Measurements from ENCODE around the gene KLF15.

KLF15 gene

GRCh38 chr3:126360046-126360713 is 3.0 kb upstream of the KLF15 start:
- no peak for DNase-seq

GRCh38 chr3:126358816-126359181 is 1.6 kb upstream of the KLF15 start:
- DNase-seq = no peak

- no peak for DNase-seq
Observed at GRCh38 chr3:126358038-126358815, 1.0 kb upstream of the KLF15 start.

- no peak for DNase-seq
Observed at GRCh38 chr3:126356373-126357264, 589 bp downstream of the KLF15 start.

GRCh38 chr3:126355777-126356372 is 1.3 kb downstream of the KLF15 start:
- no peak for DNase-seq

DNA sequence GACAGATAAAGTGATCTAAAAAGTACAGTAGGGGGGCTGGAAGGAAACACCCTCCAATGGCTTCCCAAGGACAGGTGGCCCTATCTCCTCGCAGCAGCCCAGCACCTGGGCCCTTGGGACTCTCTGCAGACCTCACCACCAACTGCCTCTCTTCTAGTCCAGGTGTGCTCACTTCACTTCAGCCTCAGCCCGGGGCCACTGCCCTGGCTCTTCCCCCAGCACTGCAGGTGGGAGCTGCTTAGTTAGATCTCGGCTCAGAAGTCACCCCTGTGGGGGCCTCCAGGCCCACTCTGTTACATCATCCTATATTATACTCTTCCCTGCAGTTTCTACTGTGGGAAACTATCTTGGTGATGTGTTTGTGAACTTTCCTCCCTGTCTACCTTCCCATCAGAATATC is 2.0 kb downstream of the KLF15 start:
- no peak for DNase-seq

DNA sequence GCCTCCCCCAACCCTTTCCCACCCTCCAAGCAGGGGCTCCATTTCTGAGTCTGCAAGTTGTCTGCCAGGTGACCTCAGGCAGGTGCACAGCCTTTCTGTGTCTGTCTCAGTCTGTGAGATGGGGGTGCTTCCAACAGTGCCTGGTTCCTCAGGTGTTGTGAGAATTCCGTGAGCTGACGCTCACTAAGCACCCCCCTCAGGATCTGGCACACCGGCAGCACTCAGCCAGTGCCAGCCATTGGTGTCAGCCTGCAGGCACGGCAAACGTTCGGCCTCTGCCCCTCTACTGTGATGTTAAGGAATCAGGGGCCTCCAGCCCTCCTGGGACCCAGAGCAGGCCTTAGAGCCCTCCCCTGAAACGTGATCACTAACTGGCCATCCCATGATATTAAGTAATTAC is 2.4 kb downstream of the KLF15 start:
- no peak for DNase-seq

GRCh38 chr3:126353694-126354321 is 3.4 kb downstream of the KLF15 start:
- DNase-seq = no peak

DNA sequence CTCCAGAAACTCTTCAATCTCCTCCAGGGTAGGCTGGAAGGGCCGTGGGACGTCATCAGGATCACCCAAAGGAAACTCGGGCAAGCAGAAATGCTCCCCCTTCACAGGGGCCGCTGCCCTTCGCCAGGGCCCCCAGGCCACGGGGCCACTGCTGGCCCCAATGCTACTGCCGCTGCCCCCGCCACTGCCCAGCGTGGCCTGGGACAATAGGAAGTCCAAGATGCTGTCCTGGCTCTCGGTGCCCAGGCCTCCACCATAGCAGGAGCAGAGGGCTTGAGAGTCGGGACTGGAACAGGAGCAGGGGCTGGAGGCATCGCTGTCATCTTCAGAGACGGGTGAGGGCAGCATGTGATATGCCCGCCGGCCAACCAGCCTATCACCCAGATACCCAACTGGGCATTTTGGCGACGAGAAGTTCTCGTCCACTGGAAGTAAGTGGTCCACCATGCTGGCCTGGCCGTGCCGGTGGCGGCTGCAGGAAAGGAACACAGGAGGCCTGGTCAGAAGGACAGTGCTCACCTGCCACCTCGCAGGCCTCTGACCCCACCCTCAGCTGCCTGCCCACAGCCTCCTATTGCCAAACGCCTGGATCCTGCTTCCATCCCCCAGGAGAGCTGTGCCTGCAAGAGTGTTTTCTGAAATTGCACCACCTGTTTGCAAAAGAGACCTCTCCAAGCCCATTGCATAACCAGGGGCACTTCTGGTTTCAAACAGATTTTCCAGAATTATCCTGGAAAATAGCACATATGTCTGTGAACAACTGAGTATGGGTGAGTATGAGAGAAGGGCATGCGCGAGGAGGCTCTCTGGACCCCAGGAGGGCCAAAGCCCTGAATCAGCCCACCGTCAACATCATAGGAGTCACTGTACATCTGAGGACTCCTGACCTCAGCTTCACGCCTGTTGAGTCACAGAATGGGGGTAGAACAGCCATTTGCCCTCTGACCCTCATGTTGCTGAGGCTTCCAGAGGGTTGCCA is 4.4 kb downstream of the KLF15 start:
- DNase-seq = no peak

DNA sequence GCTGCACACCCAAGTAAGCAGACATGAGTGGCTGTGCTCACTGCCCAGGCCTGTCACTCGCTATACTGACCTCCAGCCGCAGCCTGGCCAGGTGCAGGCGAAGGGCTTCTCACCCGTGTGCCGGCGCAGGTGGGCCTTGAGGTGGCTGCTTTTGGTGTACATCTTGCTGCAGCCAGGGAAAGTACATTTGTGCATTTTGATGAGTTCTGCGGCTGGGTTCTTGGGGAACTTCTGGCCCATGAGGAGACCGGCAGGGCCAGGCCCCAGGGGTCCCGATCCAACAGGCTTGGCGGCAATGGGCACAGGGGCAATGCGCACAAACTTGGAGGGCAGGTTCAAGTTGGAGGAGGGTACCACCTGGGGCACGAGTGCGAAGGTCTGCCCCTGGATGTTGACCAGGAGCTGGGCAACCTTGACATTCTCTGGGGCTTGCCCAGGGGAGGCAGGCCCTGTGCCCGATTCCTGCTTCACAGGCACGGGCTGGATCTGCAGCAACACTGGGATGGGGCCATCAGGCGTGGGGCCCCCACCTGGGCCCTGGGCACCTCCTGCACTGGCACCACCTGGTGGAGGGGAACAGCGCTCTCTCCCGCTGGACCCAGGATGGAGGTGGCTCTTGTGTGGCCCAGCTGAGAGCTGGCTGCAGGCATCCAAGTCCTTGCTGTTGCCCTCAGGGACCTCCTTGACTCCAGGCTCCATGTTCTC is 5.3 kb downstream of the KLF15 start:
- no peak for DNase-seq

GRCh38 chr3:126351086-126351770 is 6.0 kb downstream of the KLF15 start:
- DNase-seq = no peak

DNA sequence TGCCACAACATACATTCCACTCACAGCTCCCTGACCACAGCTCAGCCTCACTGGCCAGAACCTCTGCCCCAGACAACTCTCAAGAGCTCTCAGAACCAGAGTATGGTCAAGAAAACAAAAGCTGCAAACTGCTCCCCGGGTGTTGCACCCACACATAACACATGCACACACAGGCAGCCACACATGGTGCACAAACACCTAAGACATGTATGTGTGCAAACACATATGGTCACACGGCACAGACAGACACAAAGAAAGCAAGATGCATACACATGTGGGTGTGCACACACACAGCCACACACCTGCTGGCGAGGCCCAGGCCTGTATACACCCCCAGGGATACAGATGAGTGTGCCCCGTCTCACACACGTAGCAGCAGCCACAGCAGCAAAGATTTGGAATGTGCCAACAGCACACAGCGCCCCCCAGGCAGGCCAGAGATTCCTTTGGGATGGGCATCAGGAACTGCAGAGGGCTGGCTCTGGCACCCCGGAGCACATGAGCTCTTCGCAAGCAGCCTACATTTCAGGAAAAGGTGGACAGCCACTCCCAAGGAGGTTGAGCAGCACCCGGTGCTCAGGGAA is 6.6 kb downstream of the KLF15 start:
- DNase-seq = no peak

DNA sequence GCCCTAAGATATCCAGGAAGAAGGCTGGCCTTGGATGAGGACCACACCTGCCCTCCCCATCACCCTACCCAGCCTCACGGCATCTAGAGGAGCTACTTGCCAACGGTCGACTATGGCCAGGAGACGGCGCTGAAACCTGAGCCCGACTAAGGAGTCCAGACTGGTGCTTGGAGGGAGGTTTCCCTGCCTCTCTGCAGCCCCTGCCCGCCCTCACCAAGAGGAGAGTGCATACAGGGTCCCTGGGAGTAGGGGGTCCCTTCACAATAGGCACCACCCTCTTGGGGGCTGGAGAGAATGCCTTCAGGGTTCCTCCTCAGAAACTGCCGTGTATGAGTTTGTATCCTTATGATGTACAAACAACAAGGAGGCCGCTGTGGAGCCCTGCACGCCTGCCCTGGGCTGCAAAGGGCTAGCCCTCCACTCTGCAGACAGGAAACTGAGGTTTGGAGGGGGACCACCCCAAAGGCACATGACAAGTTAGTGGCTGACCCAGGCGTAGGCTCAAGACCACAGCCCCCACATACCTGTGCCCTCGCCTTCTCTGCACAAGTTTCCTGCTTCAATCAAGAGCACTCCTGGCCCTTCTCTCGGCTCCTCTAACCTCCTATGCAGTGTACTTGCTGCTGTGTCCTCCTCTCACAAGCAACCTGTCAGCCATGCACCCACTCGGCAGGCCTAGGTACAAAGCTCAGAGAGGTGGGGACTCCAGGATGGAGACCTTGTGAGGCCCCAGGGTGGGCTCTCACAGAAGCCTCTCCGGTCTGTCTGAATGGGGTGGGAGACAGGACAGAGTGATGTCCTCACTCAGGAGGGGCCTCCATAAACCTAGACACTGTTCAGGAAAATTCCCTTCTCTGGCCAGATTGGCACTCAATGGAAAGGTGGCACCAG is 7.4 kb downstream of the KLF15 start:
- DNase-seq = no peak

DNA sequence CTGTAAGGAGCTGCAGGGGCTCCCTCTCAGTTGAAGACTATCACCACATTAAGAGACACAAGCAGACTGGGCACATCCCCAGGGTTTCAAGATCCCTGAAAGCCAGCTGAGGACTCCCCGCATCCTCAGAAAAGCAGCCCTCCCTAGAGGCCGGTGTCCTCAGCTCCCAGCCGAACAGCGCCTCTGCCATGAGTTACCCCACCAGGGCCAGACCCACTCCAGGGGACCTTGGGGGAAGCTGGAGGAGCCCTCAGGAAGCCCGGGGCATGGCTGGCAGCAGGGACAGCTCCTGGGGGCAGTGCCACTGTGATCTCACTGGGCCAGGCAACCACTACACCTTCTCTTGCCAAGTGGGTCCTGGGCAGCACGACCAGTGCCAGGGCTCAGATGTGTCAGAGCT is 8.1 kb downstream of the KLF15 start:
- no peak for DNase-seq

- DNase-seq = no peak
Observed at GRCh38 chr3:126348308-126348920, 8.8 kb downstream of the KLF15 start.

DNA sequence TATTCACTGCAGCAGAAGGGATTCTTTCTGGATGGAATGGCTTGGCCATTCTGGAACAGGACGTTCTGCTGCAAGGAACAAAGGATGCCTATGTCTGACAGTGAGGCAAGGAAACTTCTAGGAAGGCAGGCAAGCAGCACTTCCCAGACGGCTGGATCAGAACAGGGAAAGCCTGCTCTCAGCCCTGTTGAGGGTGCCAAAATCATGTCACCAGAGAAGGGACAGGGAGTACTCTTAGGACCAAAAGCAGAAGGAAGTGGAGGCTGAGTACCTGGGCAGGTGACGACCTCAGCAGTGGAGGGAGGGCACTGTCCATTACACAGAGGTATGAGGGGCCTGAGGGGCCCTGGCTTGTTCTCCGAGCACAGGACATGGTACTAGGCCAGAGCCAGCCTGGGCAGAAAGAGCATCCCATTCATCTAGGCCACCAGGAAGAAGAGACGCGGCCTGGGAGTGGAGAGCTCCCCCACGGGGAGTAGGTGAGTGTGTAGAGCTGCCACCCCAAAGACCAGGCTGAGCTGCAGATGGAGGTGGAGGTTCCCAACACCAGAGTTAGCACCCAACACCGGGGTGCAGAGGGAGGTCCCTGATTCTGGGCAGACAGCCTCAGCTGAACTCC is 9.6 kb downstream of the KLF15 start:
- no peak for DNase-seq

GRCh38 chr3:126346466-126346865 is 10.7 kb downstream of the KLF15 start:
- no peak for DNase-seq

Data from NCI-H226 (cell line).